ENCODE data around the gene PAPPA.

The PAPPA gene

DNA sequence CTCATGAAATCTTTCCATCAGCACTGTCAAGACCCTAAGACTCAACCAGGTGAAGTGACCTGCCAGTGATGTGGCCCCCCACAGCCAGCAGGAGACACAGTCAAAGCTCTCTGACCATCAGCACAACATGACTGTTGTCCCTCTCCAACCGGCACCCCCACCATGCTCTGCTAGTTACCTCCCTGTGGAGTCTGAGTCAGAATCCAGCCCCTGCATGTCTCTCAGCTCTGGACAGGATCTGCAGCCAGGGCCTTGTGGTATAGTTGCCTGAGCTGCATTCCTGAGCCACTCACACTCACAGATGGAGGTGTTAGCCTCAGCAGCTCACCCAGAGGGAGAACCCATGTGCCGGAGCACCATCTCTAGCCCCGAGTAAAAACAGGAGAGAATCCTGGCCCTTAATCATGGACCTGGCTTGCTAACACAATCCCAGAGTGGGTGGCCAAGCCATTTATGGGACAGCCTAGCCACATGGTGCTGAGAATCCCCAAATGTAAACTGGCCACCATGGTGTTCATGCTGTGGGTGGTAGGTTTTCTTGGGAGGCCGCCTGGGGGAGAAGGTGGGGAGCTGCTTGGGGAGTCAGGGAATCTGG is 237.8 kb downstream of the PAPPA start:
- no peak for DNase-seq

GRCh38 chr9:116393198-116393597 is 239.6 kb downstream of the PAPPA start:
- DNase-seq = no peak

- no peak for DNase-seq
These were observed 240.5 kb downstream of the PAPPA start for GRCh38 chr9:116394070-116394469.

DNA sequence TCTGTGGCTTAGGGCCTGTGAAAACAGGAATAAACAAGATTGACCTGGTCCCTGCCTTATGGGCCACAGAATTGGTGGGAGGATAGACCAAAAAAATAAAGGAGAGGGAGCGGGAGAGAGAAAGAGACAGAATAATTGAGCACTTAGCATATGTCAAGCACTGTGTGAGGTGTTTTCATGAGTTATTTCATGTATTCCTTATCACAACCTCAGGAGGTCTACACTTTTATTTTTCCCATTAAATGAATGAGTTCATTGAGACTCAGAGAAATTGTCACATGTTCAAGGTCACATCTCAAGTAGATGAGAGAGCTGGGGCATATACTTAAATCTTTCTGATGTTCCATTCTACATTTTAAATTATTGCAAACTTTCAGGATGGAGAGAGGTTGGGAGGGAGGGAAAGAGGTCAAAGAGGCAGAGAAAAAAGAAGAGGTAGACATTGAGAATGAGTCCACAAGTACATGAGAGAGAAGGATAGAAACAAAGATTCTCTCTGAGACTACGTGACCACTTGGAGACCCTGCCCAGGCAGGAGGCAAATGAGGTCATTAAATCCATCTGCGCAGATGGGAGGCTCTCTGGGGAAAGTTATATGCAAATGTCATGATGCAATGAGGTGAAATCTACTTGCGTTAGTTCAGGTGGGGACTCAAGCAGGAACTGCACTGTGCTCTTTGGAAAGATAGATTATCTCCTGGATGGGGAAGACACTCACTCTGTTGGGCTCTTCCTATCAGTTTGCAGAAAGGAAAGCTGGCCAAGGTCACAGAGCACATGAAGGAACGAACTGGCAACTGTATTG is 241.5 kb downstream of the PAPPA start:
- DNase-seq = peak; percentile 38

GRCh38 chr9:116395699-116396037 is 242.1 kb downstream of the PAPPA start:
- DNase-seq = no peak

DNA sequence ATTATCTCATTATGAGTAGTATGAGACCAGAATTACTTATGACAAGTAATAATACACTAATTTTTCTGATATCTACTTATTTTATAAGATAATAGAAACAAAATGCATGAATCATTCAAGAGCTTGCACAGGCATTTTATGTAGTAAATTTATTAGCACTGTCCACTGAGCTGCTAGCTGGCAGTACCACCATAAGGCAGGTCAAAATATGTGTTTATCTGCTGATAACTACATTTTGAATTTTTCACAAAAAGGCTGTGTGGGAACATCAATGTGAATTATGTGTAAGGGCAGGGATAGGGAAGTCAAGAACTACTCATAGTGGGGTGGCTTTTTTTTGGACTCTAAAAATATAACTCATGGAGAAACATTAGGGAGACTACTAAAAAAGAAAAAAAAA is 249.6 kb downstream of the PAPPA start:
- no peak for DNase-seq

- DNase-seq = no peak
These were observed 250.6 kb downstream of the PAPPA start for GRCh38 chr9:116404228-116404627.

DNA sequence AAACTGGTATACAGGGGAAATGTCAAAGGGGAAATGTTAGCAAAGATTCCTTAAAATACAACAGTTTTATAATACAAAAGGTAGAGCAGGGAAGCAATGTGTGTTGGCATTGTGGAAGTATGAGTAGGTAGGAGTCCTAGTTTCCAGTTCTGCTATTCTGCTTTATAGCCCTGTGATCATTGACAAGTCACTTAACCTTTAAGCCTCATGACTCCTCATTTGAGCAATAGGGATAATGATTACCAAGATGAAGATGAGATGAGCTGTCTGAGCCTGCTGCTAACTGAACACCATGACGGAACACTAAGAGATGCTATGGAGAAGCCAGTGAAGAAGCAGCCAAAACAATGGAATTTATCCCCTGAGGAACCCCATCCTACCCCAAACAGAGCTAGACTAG is 251.7 kb downstream of the PAPPA start:
- DNase-seq = no peak

DNA sequence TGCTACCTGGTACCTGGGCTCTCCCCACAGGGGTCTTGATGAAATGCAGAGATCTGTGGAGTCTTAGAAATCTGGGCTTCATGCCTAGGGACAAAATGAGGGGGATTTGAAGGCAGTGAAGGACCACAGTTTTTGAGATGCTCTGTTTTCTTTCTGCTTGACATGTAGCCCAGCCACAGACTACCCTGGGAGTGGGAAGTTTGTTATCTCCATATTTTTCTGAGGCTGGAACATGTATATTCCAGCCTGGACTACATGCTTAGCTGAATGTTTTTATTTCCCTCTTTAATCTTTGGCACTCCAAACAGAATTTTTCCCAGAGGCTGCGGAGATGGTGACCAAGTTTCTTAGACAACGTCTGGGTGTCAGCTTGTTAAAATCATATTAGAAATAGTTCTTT is 252.9 kb downstream of the PAPPA start:
- no peak for DNase-seq

- no peak for DNase-seq
These were observed 255.5 kb downstream of the PAPPA start for GRCh38 chr9:116409129-116409528.

GRCh38 chr9:116409638-116410037 is 256.0 kb downstream of the PAPPA start:
- no peak for DNase-seq

GRCh38 chr9:116411506-116411905 is 257.9 kb downstream of the PAPPA start:
- no peak for DNase-seq

DNA sequence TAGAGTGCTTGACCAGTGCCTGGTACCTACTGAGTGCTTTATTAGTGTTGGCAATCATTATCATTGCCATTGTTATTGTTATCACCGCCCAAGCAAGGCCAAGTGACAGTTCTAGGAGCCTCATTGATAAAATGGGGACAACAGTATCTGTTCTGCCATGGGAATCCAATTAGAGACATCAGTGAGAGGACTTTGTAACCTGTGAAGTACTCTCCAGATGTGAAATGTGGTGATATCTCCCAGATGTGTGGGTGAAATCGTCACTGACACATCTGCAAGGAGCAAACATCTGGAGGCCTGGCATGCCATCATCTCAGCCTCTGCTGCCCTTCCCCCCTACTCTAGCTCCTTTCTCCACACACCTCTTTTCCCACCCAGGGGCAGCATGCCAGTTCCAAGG is 260.8 kb downstream of the PAPPA start:
- no peak for DNase-seq

DNA sequence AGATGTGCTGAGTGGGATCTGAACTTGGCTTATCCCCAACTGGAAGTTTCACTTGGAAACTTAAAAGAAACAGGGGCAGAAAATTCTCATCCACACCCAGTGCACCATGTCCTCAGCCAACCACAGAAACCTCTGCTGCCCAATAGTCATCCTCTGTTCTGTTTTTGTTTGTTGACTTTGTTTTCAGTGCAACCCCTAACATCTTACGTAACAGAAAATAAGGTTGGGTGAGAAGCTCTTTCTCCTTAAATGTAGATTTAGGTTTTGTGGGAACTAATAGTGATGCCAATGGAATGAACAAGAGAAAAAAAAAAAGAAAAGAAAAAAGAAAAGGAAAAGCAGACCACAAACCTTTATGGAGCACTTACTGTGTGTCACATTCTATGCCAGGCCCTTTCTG is 262.8 kb downstream of the PAPPA start:
- no peak for DNase-seq

GRCh38 chr9:116417464-116417863 is 263.9 kb downstream of the PAPPA start:
- no peak for DNase-seq

DNA sequence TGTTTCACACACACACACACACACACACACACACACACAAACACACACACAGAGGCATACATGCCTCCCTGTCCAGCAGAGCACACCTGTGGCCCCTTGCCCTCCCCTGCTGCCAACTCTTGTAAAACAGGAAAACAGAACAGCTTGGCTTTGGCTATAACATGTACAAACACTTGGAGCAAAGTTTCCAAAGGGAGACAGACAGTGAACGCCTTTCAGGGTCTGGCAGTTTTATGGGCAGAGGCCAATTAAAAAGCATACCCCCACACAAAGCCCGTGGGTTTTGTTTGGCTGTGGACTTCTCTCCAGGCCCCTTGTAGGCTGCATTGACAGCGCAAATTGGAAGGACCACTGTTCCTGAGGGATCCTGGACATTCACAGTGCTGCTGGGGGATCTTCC is 265.6 kb downstream of the PAPPA start:
- no peak for DNase-seq

DNA sequence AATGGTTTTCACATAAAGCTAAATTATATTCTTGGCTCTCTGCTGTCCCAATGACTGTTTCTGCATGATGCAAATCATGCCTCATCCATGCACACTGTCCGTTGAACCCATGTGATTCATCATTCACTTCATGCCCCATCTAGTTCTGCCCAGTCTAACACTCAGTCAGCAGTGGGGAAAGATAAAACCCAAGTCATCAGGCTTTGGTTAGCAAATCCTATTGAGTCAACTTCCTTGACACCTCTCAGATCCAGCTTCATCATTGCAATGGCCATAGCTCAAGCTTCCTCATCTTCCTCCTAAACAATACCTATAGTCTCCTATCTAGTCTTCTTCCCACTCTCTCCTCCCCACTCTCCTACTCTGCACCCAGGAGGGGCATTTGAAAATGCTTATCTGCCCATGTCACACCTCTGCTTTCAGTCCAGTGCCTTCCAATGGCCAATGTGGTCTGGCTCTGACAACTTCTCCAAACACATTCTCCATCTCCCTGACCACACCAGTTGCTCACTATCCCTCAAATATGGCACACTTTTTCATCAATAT is 267.5 kb downstream of the PAPPA start:
- DNase-seq = no peak

DNA sequence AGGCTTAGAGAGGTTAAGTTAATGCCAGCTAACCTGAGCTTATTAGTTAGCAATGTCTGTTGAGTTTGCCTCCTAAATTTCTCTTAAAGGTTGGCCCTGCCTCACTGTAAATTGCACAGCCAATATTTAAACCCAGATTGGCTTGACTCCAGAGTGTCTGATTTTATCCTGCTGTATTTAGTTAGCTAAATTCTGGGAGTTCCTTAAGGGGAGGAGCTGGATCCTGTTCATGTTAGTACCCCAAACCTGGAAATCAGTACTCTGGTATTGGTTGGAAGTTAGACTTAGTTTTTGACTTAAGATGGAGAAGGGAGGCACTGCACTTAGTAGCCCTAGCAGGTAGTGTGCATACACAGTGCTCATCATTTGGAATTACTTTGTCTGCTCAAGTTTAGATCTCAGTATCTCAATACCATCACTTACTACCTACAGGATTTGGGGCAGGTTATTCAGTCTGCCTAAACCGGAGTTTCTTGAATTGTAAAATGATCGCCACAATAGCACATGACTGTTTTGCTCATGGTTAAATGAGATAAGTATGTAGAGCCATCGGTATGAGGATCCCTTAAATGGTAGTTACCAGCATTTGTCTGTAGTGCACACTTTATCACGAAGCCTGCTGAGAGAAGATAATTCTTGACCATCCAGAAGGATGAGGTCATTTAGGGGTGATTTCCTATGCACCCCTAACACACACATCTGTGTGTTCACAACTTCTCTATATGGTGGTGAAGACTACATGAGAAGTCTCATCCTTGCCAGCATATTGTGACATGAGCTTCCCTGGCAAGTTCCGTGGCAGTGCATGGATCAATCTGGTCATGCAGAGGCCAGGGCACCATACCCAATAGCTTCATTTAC is 268.8 kb downstream of the PAPPA start:
- DNase-seq = no peak

- DNase-seq = peak; percentile 14
These were observed 269.6 kb downstream of the PAPPA start for GRCh38 chr9:116423149-116423548.

GRCh38 chr9:116425244-116425643 is 271.7 kb downstream of the PAPPA start:
- no peak for DNase-seq

DNA sequence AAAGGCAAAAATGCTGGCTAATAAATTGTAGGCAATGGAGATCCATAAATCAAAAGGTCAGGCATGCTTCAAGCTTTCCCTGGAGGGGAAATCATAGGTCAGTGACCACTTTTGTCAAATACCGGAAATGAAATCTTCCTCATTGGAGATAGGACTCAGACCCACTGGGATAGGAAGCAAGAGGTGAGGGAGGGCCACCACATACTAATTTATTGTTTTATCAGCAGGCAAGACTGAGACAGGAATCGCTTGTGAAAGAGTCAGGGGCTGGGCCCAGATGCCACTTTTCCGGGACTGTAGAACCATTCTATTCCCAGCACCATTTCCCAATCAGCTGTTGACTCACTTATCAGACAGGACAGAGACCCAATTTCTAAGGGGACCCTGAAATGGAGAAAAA is 277.3 kb downstream of the PAPPA start:
- no peak for DNase-seq

DNA sequence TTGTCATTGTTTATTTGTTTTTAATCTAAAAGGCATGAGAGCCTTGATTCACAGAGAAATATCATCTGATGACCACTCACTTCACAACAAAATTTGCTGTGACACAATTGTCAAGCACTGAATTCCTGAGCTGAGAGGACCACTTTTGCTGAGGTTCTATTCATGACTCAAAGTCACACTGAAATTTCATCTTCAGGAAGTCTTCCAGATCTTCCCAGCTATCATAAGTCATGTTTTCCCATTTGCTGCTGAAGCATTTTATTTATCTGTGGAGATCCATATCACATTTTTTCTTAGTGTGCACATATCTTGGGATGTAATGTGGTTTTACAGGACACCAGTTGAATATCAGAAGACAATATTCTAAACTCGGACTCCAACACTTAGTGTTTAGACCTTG is 278.5 kb downstream of the PAPPA start:
- no peak for DNase-seq

GRCh38 chr9:116434314-116434713 is 280.7 kb downstream of the PAPPA start:
- DNase-seq = no peak

GRCh38 chr9:116435706-116436105 is 282.1 kb downstream of the PAPPA start:
- no peak for DNase-seq
